Measurements from ENCODE around the gene BRME1.

The BRME1 gene

GRCh38 chr19:13906521-13906904 lies 596 bp upstream of the BRME1 start:
- CTCF ChIA-PET = interaction anchor here (1.2 to 2.3 kb wide), 2 partner anchors 27 kb away, joined by 4 to 7 read pairs; no protein-coding TSS in a partner anchor
- TF ChIP-seq BCL11B (tag by site-specific recombination; IDR thresholded peaks at IDR 0.05; ENCODE audit: low read depth) = no peak
- no peak for TF ChIP-seq FEZF1 (tag by site-specific recombination; IDR thresholded peaks at IDR 0.05)
- TF ChIP-seq RBAK (tag by site-specific recombination; IDR thresholded peaks at IDR 0.05) = no peak
- TF ChIP-seq SCRT2 (tag by site-specific recombination; IDR thresholded peaks at IDR 0.05) = peak; percentile 99
- TF ChIP-seq ZFP37 (tag by site-specific recombination; IDR thresholded peaks at IDR 0.05) = peak; percentile 23; the same call in 1 of the 2 replicates
- TF ChIP-seq ZNF623 (tag by site-specific recombination; IDR thresholded peaks at IDR 0.05) = no peak
- TF ChIP-seq ZNF585B (tag by site-specific recombination; IDR thresholded peaks at IDR 0.05) = no peak
- no peak for TF ChIP-seq ZFP41 (tag by site-specific recombination; IDR thresholded peaks at IDR 0.05; ENCODE audit: borderline replicate concordance)
- TF ChIP-seq ZNF580 (tag by site-specific recombination; IDR thresholded peaks at IDR 0.05) = no peak
- no peak for TF ChIP-seq ZNF704 (tag by site-specific recombination; IDR thresholded peaks at IDR 0.05)
- no peak for TF ChIP-seq ZFP3 (tag by site-specific recombination; IDR thresholded peaks at IDR 0.05; ENCODE audit: low read depth)
- no peak; the same call in 1 of the 2 replicates for TF ChIP-seq GLIS2 (tag by site-specific recombination; IDR thresholded peaks at IDR 0.05)
- peak; percentile 18; the same call in 1 of the 2 replicates for TF ChIP-seq ZBTB20 (tag by site-specific recombination; IDR thresholded peaks at IDR 0.05)
- TF ChIP-seq ZNF266 (tag by site-specific recombination; IDR thresholded peaks at IDR 0.05; ENCODE audit: low read depth) = no peak
- TF ChIP-seq PRDM10 (tag by site-specific recombination; IDR thresholded peaks at IDR 0.05) = no peak
- no peak for TF ChIP-seq ZNF501 (tag by site-specific recombination; IDR thresholded peaks at IDR 0.05)
- peak; percentile 12; the same call in 1 of the 2 replicates for TF ChIP-seq PATZ1 (tag by site-specific recombination; IDR thresholded peaks at IDR 0.05)
- TF ChIP-seq ZNF555 (tag by site-specific recombination; conservative IDR thresholded peaks at IDR 0.05) = no peak
- no peak for TF ChIP-seq TCF7L2 (IDR thresholded peaks at IDR 0.05; ENCODE audit: borderline replicate concordance, low read depth, low read length)
- no peak for TF ChIP-seq KLF1 (tag by site-specific recombination; IDR thresholded peaks at IDR 0.05)
- no peak for TF ChIP-seq ZNF518A (tag by site-specific recombination; conservative IDR thresholded peaks at IDR 0.05; ENCODE audit: low read depth)
- no peak for TF ChIP-seq MYNN (tag by site-specific recombination; IDR thresholded peaks at IDR 0.05; ENCODE audit: borderline replicate concordance)
- TF ChIP-seq ZNF280D (tag by site-specific recombination; IDR thresholded peaks at IDR 0.05) = no peak

More at GRCh38 chr19:13906521-13906904, 596 bp upstream of the BRME1 start:
- peaks cover 15 to 24% of the 10 kb centered on the region in 2 experiments; a peak in 2 of 3 replicates for H3K36me3 ChIP-seq (ENCODE audit: control insufficient read depth in 2 of 2, insufficient read depth in 1 of 2, low read length in 2 of 2)
- H3K9me3 ChIP-seq (ENCODE audit: control insufficient read depth, insufficient read depth, low read depth, low read length) = no peaks in the 10 kb centered on the region
- H3K4me3 ChIP-seq (ENCODE audit: low read depth, low read length) = peak overlapping the region; percentile 88
- H3K4me1 ChIP-seq (ENCODE audit: control insufficient read depth, insufficient read depth, low read length) = no peaks in the 10 kb centered on the region; the same call in 1 of the 2 replicates
- POLR2A ChIA-PET = interaction anchor here (1.2 to 1.4 kb wide), 2 partner anchors 132 to 166 kb away, joined by 3 to 4 read pairs; partner anchors contain the start of gene MISP3
- peak overlapping the region; percentile 70; the same call in 1 of the 2 replicates for H3K27ac ChIP-seq (ENCODE audit: extremely low read depth, low read depth, low read length)

Measured in HEK293 (cell line).